Measurements from ENCODE around the gene NHLRC1.

NHLRC1 gene

GRCh38 chr6:18138906-18139305 is 16.4 kb upstream of the NHLRC1 start:
- DNase-seq, result no peak

- no peak for DNase-seq
Observed at GRCh38 chr6:18136260-18136659, 13.8 kb upstream of the NHLRC1 start.

- no peak for DNase-seq
Observed at GRCh38 chr6:18135171-18135570, 12.7 kb upstream of the NHLRC1 start.

GRCh38 chr6:18132346-18132745 is 9.9 kb upstream of the NHLRC1 start:
- DNase-seq, result no peak

GRCh38 chr6:18126121-18126520 is 3.6 kb upstream of the NHLRC1 start:
- no peak for DNase-seq

- no peak for DNase-seq
Observed at GRCh38 chr6:18121580-18122127, 823 bp downstream of the NHLRC1 start.

- DNase-seq, result no peak
Observed at GRCh38 chr6:18119236-18119635, 3.2 kb downstream of the NHLRC1 start.

GRCh38 chr6:18118330-18118729 is 4.1 kb downstream of the NHLRC1 start:
- no peak for DNase-seq

- DNase-seq, result no peak
Observed at GRCh38 chr6:18117136-18117535, 5.3 kb downstream of the NHLRC1 start.

- no peak for DNase-seq
Observed at GRCh38 chr6:18115356-18115755, 7.1 kb downstream of the NHLRC1 start.

GRCh38 chr6:18110162-18110561 is 12.3 kb downstream of the NHLRC1 start:
- no peak for DNase-seq

- DNase-seq, result no peak
Observed at GRCh38 chr6:18107061-18107460, 15.4 kb downstream of the NHLRC1 start.

- no peak for DNase-seq
Observed at GRCh38 chr6:18102783-18103509, 19.5 kb downstream of the NHLRC1 start.

GRCh38 chr6:18101873-18102272 is 20.6 kb downstream of the NHLRC1 start:
- no peak for DNase-seq

- no peak for DNase-seq
Observed at GRCh38 chr6:18101271-18101670, 21.2 kb downstream of the NHLRC1 start.

GRCh38 chr6:18100296-18100695 is 22.2 kb downstream of the NHLRC1 start:
- no peak for DNase-seq

GRCh38 chr6:18099511-18099910 is 23.0 kb downstream of the NHLRC1 start:
- DNase-seq, result no peak

GRCh38 chr6:18096423-18096822 is 26.1 kb downstream of the NHLRC1 start:
- no peak for DNase-seq

GRCh38 chr6:18091382-18091781 is 31.1 kb downstream of the NHLRC1 start:
- no peak for DNase-seq

- DNase-seq, result no peak
Observed at GRCh38 chr6:18090349-18090786, 32.1 kb downstream of the NHLRC1 start.

- DNase-seq, result no peak
Observed at GRCh38 chr6:18088419-18089296, 33.8 kb downstream of the NHLRC1 start.

- no peak for DNase-seq
Observed at GRCh38 chr6:18087396-18088165, 34.9 kb downstream of the NHLRC1 start.
